ENCODE results near the gene MICA.
"Not testable (repeated sequence)": the region's sequence is repeated elsewhere in the genome, so short reads cannot be mapped to it uniquely, and the experiment has no call there.

The MICA gene

GRCh38 chr6:31394381-31394780 is 9.0 kb upstream of the MICA start:
- H3K4me3 ChIP-seq (replicated peaks in 1 of 2; ENCODE audit: low read depth in 2 of 2, low read length in 2 of 2) = no peak overlapping the region
- no peak for DNase-seq (ENCODE audit: low read depth in 2 of 2)
- TF ChIP-seq, protein P1, sequence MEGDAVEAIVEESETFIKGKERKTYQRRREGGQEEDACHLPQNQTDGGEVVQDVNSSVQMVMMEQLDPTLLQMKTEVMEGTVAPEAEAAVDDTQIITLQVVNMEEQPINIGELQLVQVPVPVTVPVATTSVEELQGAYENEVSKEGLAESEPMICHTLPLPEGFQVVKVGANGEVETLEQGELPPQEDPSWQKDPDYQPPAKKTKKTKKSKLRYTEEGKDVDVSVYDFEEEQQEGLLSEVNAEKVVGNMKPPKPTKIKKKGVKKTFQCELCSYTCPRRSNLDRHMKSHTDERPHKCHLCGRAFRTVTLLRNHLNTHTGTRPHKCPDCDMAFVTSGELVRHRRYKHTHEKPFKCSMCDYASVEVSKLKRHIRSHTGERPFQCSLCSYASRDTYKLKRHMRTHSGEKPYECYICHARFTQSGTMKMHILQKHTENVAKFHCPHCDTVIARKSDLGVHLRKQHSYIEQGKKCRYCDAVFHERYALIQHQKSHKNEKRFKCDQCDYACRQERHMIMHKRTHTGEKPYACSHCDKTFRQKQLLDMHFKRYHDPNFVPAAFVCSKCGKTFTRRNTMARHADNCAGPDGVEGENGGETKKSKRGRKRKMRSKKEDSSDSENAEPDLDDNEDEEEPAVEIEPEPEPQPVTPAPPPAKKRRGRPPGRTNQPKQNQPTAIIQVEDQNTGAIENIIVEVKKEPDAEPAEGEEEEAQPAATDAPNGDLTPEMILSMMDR (IDR thresholded peaks at IDR 0.05; ENCODE audit: low read depth, low read length) = no peak

DNA sequence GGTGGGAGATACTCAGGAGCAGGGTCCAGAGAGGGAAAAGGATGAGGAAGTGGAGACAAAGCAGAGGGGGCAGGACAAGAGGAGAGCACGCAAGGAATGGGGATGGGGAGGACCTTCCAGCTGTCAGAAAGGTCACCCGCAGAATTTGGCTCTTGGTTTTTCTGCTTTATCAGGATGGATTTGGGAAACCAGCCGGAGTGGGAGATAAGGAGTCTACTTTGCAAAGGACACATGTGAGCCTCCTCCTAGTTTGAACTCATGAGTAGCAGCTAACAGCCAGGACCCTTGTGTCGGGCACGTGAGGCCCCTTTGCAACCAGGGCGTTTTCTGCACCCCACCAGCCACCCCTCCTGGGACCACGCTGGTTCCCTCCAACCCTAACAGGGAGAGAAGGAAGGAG is 7.6 kb upstream of the MICA start:
- no peak for DNase-seq (ENCODE audit: low read depth in 2 of 2)
- no peak overlapping the region for H3K4me3 ChIP-seq (replicated peaks in 1 of 2; ENCODE audit: low read depth in 2 of 2, low read length in 2 of 2)
- TF ChIP-seq, protein P1 (IDR thresholded peaks at IDR 0.05; ENCODE audit: low read depth, low read length) = no peak

- TF ChIP-seq, protein P1 (IDR thresholded peaks at IDR 0.05; ENCODE audit: low read depth, low read length) = peak; percentile 93
- H3K4me3 ChIP-seq (replicated peaks in 1 of 2; ENCODE audit: low read depth in 2 of 2, low read length in 2 of 2) = peak overlapping the region in 1 of 2 donors; percentile 11
- DNase-seq (ENCODE audit: low read depth in 2 of 2) = peak; percentile 81 to 88
Measured at GRCh38 chr6:31396422-31397152, 6.8 kb upstream of the MICA start.

GRCh38 chr6:31397153-31397499 is 6.3 kb upstream of the MICA start:
- not testable (repeated sequence) for DNase-seq (ENCODE audit: low read depth in 2 of 2); H3K4me3 ChIP-seq (replicated peaks in 1 of 2; ENCODE audit: low read depth in 2 of 2, low read length in 2 of 2)

DNA sequence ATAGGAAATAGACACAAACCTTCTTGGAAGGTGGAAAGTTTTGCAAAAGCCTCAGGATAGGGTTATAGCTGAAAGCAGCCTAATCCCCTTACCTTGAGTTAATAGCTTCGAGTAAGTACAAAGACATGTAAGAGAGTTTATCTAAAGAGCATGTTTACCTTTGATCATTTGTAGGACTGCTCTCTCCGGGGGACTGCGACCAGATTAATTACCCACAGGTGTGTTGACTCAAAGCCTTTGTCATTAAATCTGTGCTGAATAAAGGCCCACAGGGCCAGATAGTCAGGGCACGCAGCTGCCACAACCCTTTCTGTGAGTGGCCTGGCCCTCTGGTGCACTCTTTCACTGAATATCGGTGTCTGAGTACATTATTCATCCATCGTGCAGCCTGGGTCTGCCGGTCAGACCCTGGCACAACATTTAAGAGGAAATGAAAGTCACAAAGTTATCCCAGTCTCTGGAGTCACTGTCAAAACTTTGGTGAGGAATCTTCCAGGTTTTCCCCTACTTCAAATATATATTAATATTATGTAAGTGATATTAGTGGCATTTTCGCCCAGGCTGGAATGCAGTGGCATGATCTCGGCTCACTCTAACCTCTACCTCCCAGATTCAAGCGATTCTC is 5.4 kb upstream of the MICA start:
- TF ChIP-seq, protein P1 (IDR thresholded peaks at IDR 0.05; ENCODE audit: low read depth, low read length) = no peak
- DNase-seq (ENCODE audit: low read depth in 2 of 2) = no peak
- no peak overlapping the region for H3K4me3 ChIP-seq (replicated peaks in 1 of 2; ENCODE audit: low read depth in 2 of 2, low read length in 2 of 2)

DNA sequence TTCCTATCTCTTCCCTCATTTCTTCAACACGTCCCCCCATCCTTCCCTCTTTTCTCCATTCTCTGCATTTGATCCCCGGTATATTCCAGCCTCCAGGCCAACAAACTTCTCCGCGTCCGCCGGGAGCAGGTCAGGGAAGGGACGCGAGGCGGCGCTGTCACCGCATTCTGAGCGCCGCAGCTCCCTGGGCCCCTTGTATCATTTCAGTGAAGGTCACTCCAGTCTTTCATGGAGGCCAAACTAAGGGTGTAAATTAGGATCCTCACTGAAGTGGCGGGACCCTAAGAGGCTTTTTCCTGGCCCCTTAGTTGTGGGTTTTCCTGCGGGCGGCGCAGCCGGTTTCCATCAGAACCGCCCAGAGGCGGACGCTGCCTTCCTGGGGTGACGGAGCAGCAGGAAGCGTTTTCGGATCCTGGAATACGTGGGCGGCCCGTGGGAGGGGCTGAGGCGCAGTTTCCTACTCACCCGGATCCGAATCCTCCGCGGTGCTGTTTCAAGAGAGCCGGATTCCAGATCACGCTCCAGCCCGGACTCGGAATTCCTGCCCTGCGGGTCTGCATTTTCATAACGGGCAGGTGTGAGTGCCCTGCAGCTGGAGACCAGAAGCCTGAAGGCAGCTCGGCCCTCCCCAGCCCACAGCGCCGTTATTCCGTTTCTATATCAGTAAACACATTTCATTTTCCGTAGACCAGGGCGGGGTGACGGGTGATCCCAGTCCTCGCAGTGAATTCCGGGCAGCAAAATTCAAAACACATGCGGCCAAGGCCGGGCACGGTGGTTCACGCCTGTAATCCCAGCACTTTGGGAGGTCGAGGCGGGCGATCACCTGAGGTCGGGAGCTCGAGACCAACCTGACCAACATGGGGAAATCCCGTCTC is 3.6 kb upstream of the MICA start:
- TF ChIP-seq, protein P1 (IDR thresholded peaks at IDR 0.05; ENCODE audit: low read depth, low read length) = peak; percentile 95
- DNase-seq (ENCODE audit: low read depth in 2 of 2) = peak; percentile 92 to 94
- H3K4me3 ChIP-seq (replicated peaks in 1 of 2; ENCODE audit: low read depth in 2 of 2, low read length in 2 of 2) = peak overlapping the region; percentile 79 to 86
